NB4 (cell line): ENCODE data around the gene FAM50B.

Experiments used
- DNase-seq: peaks from one replicate; pipeline ENCODE4 v3.0.0; 2010; ENCODE audit warnings: low read depth
- H3K4me3 ChIP-seq: one replicate; pipeline ENCODE4 v1.5.1; 2011; ENCODE audit warnings: mild to moderate bottlenecking, low read depth, low read length, moderate library complexity
- MYC ChIP-seq: IDR thresholded peaks from 2 replicates; pipeline ENCODE4 v1.6.1; 2011; ENCODE audit warnings: low read depth, low read length
- POLR2A ChIP-seq: IDR thresholded peaks from 2 replicates; pipeline ENCODE4 v1.6.1; 2011; ENCODE audit warnings: mild to moderate bottlenecking; ENCODE audit not compliant: insufficient read length; ENCODE audit errors: extremely low read depth
- TF ChIP-seq, protein P1 (sequence below): IDR thresholded peaks from one replicate; pipeline ENCODE4 v1.5.1; 2012; ENCODE audit warnings: low read depth, low read length
- TF ChIP-seq, protein P2 (sequence below): IDR thresholded peaks from 2 replicates; pipeline ENCODE4 v1.6.1; 2011; ENCODE audit warnings: low read depth, low read length

The FAM50B gene

DNA sequence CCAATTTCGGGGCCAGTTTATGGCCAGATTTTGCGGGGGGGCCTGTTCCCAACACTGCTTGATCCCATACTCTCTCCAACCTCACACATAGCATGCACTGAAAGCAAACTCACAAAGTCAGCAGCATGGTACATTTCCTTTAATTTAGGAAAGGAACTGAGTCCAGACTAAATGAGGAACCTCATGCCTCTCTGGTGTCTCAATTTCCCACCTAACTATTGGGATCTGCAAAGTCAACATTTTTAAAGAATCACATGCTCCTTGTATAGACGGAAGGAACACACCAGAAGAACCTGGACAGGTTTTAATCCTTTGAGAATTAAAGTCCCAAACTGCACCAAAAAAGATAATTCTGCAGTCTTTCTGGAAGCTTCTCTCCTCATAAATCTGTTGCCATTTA lies 33.3 kb downstream of the FAM50B start:
- TF ChIP-seq, protein P1, sequence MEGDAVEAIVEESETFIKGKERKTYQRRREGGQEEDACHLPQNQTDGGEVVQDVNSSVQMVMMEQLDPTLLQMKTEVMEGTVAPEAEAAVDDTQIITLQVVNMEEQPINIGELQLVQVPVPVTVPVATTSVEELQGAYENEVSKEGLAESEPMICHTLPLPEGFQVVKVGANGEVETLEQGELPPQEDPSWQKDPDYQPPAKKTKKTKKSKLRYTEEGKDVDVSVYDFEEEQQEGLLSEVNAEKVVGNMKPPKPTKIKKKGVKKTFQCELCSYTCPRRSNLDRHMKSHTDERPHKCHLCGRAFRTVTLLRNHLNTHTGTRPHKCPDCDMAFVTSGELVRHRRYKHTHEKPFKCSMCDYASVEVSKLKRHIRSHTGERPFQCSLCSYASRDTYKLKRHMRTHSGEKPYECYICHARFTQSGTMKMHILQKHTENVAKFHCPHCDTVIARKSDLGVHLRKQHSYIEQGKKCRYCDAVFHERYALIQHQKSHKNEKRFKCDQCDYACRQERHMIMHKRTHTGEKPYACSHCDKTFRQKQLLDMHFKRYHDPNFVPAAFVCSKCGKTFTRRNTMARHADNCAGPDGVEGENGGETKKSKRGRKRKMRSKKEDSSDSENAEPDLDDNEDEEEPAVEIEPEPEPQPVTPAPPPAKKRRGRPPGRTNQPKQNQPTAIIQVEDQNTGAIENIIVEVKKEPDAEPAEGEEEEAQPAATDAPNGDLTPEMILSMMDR = no peak
- no peak for TF ChIP-seq MYC
- TF ChIP-seq, protein P2, sequence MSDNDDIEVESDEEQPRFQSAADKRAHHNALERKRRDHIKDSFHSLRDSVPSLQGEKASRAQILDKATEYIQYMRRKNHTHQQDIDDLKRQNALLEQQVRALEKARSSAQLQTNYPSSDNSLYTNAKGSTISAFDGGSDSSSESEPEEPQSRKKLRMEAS = no peak
- no peak for TF ChIP-seq POLR2A
- DNase-seq = no peak
- no peak overlapping the region for H3K4me3 ChIP-seq

DNA sequence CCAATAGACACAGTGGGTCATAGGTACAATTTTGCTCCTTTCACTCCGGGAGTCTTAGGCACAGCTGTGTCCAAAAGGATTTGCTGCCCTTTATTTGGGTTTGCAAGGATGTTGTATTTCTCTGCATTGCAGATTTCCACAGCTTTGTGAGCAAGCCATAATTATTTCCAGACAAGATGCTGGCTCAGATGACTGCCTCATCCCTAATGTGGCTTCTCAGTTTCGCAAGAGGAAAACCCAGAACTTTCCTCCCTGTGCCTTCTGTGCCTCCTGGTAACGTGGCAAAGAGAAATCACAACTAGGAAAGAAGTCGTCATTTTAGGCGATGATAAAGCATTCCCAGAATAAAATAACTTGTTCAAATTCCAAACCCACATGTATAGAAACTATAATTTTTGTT lies 33.7 kb downstream of the FAM50B start:
- H3K4me3 ChIP-seq = no peak overlapping the region
- DNase-seq = no peak
- TF ChIP-seq, protein P2 = no peak
- TF ChIP-seq, protein P1 = no peak
- no peak for TF ChIP-seq MYC
- no peak for TF ChIP-seq POLR2A

DNA sequence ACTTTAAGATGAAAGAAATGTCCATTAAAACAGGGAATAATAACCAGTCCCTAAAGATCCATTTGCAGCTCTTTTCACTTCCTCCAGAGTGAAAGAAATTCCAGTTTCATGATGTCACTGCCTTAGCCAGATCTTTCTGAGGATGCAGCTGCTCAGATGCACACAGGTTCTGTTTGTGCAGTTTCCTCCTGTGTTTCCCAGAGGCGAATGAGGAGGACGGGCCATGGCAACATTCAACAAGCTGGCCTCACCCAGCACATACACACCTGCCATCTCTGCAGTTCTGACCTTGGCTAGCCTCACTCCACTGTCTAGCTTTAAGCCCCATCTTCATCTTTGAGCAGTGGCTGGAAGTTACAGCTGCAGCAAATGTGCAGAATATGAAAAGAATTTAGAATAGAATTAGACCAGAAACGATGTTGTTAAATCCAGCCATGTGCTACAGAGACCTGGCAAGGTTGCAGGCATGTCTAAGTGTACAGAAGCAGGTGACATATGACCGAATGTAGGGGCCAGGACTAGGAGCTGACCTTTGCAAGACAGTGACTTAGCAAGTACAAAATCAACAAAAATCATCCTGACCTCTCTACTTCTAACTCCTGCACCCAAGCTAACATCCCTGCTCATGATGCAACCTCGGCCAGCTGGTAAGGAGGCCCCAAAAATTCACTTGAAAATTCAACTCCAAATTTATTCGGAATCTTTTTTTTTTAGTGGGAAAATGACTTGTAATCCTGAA lies 35.0 kb downstream of the FAM50B start:
- no peak for DNase-seq
- no peak for TF ChIP-seq POLR2A
- TF ChIP-seq, protein P1 = no peak
- H3K4me3 ChIP-seq = no peak overlapping the region

DNA sequence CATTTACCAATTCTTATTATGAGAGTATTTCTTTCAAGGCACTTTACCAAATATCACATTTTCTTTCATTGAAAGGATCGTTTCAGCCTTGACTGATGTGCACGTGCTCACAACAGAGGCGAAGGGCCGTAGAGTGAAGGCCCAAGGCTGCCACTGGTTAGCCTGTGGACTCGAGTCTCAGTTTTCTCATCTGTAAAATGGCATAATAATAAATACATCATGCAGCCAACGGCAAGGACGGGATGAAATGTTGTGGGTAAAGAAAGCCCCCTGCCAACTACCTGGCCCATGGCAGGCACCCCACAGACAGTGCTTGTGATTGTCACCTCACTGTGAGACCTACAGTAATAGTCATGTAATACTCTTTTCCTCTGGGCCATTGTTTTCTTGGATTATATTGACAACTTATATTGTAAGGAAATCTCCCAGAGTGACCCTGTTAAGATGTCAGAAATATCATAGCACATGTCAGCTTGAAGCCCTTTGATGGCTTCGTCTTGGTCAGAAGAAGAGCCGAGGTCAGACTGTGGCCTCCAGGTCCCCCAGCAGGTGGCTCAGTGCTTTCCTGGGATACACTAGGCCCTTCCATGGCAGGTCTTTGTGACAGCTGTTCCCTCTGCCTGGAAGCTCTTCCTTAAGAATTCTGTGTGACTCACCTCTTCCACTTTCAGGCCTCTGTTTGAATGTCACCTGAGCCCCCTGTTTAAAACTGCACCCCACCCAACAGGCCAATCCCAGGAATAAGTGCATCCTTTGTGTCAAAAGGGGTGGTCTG lies 36.3 kb downstream of the FAM50B start:
- no peak overlapping the region for H3K4me3 ChIP-seq
- no peak for TF ChIP-seq POLR2A
- TF ChIP-seq, protein P1 = peak; percentile 10
- DNase-seq = no peak

DNA sequence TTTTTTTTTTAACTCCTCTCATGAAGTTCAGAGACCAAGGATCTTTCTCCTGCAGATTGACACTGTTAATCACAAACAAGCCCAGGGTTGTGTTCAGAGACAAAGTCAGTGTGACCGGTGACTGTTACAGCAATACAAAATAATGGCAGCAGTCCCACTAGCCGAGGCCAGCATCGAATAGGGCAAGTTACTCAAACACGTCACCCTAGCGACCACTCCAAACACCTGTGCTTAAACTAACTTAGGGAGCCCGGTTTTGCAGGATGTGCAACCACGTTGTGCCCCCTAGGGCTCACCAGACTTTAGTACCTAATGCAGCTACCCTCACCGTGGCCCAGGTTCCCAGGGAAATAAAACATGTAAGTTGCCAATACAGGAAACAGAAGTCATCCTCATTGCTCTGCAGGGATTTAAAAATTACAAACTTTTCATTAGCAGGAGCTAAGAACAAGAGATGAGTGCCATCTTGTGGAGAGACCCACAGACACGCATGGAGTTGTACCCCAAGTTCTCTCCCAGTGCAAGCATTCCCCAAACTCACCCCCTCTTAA lies 38.1 kb downstream of the FAM50B start:
- H3K4me3 ChIP-seq = no peak overlapping the region
- TF ChIP-seq MYC = no peak
- TF ChIP-seq POLR2A = no peak
- TF ChIP-seq, protein P1 = peak; percentile 27
- DNase-seq = peak; percentile 35

DNA sequence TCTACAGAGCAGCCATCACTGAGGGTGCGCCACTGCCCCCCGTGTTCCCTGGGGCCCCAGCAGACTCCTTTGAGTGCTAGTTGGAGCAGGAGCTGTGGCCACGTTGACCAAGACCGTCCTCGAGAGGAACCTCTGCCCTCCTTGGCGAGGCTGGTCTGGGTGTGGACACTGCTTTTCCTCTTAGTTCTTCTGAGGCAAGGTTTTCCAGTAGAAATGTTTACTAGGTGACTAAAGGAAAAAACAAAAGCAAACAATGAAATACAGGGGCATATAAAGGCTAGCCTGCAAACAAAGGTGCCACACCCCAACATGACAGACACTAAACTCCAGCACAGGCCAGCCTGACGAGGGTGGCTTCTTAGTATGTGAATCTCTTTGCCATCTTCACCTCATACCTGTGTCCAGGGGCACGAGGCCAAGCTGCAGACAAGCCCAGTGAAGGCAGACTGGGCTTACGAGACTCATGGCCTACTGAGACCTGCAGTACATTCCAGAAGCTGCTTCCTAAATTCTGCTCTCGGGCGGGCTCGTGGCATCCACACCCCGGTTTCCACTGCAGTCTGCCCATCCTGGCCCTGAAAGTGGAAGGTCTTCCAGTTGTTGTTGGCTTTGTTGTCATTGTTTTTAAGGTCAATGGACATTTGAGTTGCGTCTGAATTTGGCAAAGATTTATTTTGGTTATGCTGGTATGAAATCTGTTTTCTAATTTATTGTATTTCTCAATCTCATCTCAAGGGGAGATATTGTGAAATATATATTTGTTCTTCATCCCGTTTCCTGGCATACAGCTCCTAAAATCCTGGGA lies 39.2 kb downstream of the FAM50B start:
- no peak for TF ChIP-seq MYC
- no peak for TF ChIP-seq POLR2A
- TF ChIP-seq, protein P2 = no peak
- TF ChIP-seq, protein P1 = no peak
- no peak for DNase-seq
- no peak overlapping the region for H3K4me3 ChIP-seq
